Mononuclear cell (primary cell): ENCODE measurements around the gene HCFC1R1. TPM values are rescaled to one million over a fixed set of nuclear protein-coding genes. Genes with fewer than 3 reads are reported as not detected.

ENCODE experiments used
- H3K27me3 ChIP-seq: 2 replicates; pipeline ENCODE4 v1.6.0; 2011; ENCODE audit warnings: low read length, control low read depth; ENCODE audit not compliant: insufficient read depth
- H3K4me1 ChIP-seq: 2 replicates; pipeline ENCODE4 v1.5.1; 2011; ENCODE audit warnings: mild to moderate bottlenecking, low read length, control low read depth; ENCODE audit not compliant: insufficient read depth
- H3K4me3 ChIP-seq: 2 replicates; pipeline ENCODE4 v1.5.1; 2011; ENCODE audit warnings: mild to moderate bottlenecking, low read length, moderate library complexity
- H3K9me3 ChIP-seq: 2 replicates; pipeline ENCODE4 v1.5.1; 2011; ENCODE audit warnings: low read depth, mild to moderate bottlenecking, control low read depth, low read length
- total RNA-seq: library from RNA; depleted of rRNA; stranded (reverse); fragments of >200 nt; gene quantifications from one replicate; pipeline ENCODE4 v1.2.3, GENCODE V29; 2012

The HCFC1R1 gene
- total RNA-seq, 1 donor, result 8.2 TPM

- H3K9me3 ChIP-seq, result no peaks in the 10 kb centered on the region
- H3K4me3 ChIP-seq, result peak overlapping the region; percentile 20
- peaks cover 94% of the 10 kb centered on the region for H3K4me1 ChIP-seq
- H3K27me3 ChIP-seq, result peaks cover 3% of the 10 kb centered on the region
Observed at GRCh38 chr16:3050487-3050886, 26.7 kb upstream of the HCFC1R1 start.

- Histone ChIP-seq H3K9me3 (no peaks in the 10 kb centered on the region), H3K4me3 (peak overlapping the region; percentile 20), H3K27me3 (peaks cover 3% of the 10 kb centered on the region), H3K4me1 (peaks cover 93% of the 10 kb centered on the region)
Observed at GRCh38 chr16:3049921-3050481, 26.3 kb upstream of the HCFC1R1 start.

GRCh38 chr16:3047387-3047720 is 23.6 kb upstream of the HCFC1R1 start:
- peaks cover 21% of the 10 kb centered on the region for H3K27me3 ChIP-seq
- H3K4me1 ChIP-seq, result peaks cover 87% of the 10 kb centered on the region
- peak overlapping the region; percentile 41 for H3K4me3 ChIP-seq
- no peaks in the 10 kb centered on the region for H3K9me3 ChIP-seq

- Histone ChIP-seq H3K27me3 (peaks cover 21% of the 10 kb centered on the region), H3K4me1 (peaks cover 83% of the 10 kb centered on the region), H3K9me3 (no peaks in the 10 kb centered on the region), H3K4me3 (peak overlapping the region; percentile 41)
Observed at GRCh38 chr16:3046641-3047386, 23.1 kb upstream of the HCFC1R1 start.

- Histone ChIP-seq H3K4me1 (peaks cover 74% of the 10 kb centered on the region), H3K27me3 (peaks cover 21% of the 10 kb centered on the region), H3K4me3 (peak within 1 kb of the TSS; percentile 41), H3K9me3 (no peaks in the 10 kb centered on the region)
Observed at GRCh38 chr16:3045758-3046640, 22.3 kb upstream of the HCFC1R1 start, which contains the start of gene MMP25. MMP25 (plus strand) TSS chr16:3046561; CDS start chr16:3046918, 357 bp downstream.

GRCh38 chr16:3044708-3045107 is 21.0 kb upstream of the HCFC1R1 start:
- no peaks in the 10 kb centered on the region for H3K9me3 ChIP-seq
- peaks cover 21% of the 10 kb centered on the region for H3K27me3 ChIP-seq
- H3K4me1 ChIP-seq, result peaks cover 61% of the 10 kb centered on the region
- H3K4me3 ChIP-seq, result no peak overlapping the region

GRCh38 chr16:3042376-3042775 is 18.6 kb upstream of the HCFC1R1 start:
- H3K4me1 ChIP-seq, result peaks cover 38% of the 10 kb centered on the region
- H3K27me3 ChIP-seq, result peaks cover 36% of the 10 kb centered on the region
- H3K4me3 ChIP-seq, result no peak overlapping the region
- H3K9me3 ChIP-seq, result no peaks in the 10 kb centered on the region

GRCh38 chr16:3038896-3039295 is 15.2 kb upstream of the HCFC1R1 start:
- Histone ChIP-seq H3K27me3 (peaks cover 49% of the 10 kb centered on the region), H3K4me1 (peaks cover 17% of the 10 kb centered on the region), H3K9me3 (no peaks in the 10 kb centered on the region), H3K4me3 (no peak overlapping the region)

GRCh38 chr16:3038256-3038655 is 14.5 kb upstream of the HCFC1R1 start:
- peaks cover 49% of the 10 kb centered on the region for H3K27me3 ChIP-seq

GRCh38 chr16:3036726-3037315 is 13.1 kb upstream of the HCFC1R1 start, which contains the start of gene BICDL2:
BICDL2 (minus strand) TSS chr16:3036944; CDS start chr16:3035496, 1,448 bp downstream.
- Histone ChIP-seq H3K27me3 (peaks cover 61% of the 10 kb centered on the region), H3K9me3 (no peaks in the 10 kb centered on the region), H3K4me3 (no peak within 1 kb of the TSS), H3K4me1 (peaks cover 10% of the 10 kb centered on the region)

More at GRCh38 chr16:3038256-3038655, 14.5 kb upstream of the HCFC1R1 start:
- no peak overlapping the region for H3K4me3 ChIP-seq
- peaks cover 15% of the 10 kb centered on the region for H3K4me1 ChIP-seq
- H3K9me3 ChIP-seq, result no peaks in the 10 kb centered on the region

GRCh38 chr16:3035972-3036725 is 12.4 kb upstream of the HCFC1R1 start:
- Histone ChIP-seq H3K4me1 (peaks cover 10% of the 10 kb centered on the region), H3K9me3 (no peaks in the 10 kb centered on the region), H3K27me3 (peaks cover 64% of the 10 kb centered on the region), H3K4me3 (no peak overlapping the region)

GRCh38 chr16:3035289-3035971 is 11.7 kb upstream of the HCFC1R1 start:
- H3K27me3 ChIP-seq, result peaks cover 72% of the 10 kb centered on the region
- no peak overlapping the region for H3K4me3 ChIP-seq
- no peaks in the 10 kb centered on the region for H3K9me3 ChIP-seq
- H3K4me1 ChIP-seq, result peaks cover 10% of the 10 kb centered on the region

- Histone ChIP-seq H3K27me3 (peaks cover 77% of the 10 kb centered on the region), H3K4me3 (no peak overlapping the region), H3K9me3 (no peaks in the 10 kb centered on the region), H3K4me1 (peaks cover 34% of the 10 kb centered on the region)
Observed at GRCh38 chr16:3032624-3033023, 8.9 kb upstream of the HCFC1R1 start.
